ENCODE results near the gene CHST12. TPM values are rescaled to one million over a fixed set of nuclear protein-coding genes. Genes with fewer than 3 reads are reported as not detected.
"Not testable (repeated sequence)": the region's sequence is repeated elsewhere in the genome, so short reads cannot be mapped to it uniquely, and the experiment has no call there.

The CHST12 gene
- total RNA-seq, 2 donors from 2014 or later, result 14.5 to 18.5 TPM

DNA sequence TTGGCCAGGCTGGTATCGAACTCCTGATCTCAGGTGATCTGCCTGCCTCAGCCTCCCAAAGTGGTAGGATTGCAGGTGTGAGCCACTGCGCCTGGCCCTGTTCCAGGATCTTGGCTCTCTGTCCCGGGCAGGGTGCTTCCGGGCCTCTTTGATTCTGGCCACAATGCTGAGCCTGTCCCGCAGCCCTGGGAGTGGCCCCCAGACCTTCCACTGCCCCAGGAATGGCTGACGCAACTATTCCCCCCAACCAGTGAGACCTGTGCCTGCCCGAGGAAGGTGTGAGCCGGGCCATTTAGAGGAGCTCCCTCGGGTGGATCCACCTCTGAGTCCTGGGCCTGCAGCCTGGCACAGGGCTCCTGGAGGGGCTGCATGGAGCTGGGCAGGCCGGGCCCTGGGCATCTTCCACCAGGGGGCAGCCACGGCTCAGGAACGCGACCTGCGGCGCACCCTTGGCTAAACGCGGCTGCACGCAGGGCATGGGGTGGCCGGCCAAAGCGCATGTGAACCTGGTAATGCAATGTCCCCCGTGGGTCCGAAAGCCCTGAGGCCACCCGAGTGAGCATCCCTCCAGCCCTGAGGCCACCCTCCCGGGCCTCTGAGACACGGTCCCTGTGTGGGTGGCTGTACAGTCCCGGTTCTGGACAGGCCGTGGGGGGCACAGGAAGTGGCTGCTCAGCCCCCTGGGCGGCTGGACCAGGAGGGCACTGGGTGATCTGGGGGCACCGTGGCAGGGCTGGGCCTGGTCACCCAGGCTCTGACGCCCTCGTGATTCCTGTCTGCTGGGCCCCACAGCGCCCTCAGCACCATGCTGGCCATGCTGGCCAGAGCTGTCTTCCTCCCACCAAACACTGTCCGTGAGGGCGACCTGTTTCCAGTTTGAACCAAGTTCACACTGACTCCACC is 48.0 kb downstream of the CHST12 start:
- Mint-ChIP-seq H3K4me1 (peaks cover 2% of the 10 kb centered on the region), H3K27me3 (ENCODE audit: insufficient read depth) (peaks cover 2% of the 10 kb centered on the region), H3K36me3 (ENCODE audit: low read depth) (no peaks in the 10 kb centered on the region), H3K4me3 (no peak overlapping the region), H3K9me3 (peaks cover 4% of the 10 kb centered on the region), H3K27ac (peak overlapping the region; percentile 80)
- TF ChIP-seq, protein P1, sequence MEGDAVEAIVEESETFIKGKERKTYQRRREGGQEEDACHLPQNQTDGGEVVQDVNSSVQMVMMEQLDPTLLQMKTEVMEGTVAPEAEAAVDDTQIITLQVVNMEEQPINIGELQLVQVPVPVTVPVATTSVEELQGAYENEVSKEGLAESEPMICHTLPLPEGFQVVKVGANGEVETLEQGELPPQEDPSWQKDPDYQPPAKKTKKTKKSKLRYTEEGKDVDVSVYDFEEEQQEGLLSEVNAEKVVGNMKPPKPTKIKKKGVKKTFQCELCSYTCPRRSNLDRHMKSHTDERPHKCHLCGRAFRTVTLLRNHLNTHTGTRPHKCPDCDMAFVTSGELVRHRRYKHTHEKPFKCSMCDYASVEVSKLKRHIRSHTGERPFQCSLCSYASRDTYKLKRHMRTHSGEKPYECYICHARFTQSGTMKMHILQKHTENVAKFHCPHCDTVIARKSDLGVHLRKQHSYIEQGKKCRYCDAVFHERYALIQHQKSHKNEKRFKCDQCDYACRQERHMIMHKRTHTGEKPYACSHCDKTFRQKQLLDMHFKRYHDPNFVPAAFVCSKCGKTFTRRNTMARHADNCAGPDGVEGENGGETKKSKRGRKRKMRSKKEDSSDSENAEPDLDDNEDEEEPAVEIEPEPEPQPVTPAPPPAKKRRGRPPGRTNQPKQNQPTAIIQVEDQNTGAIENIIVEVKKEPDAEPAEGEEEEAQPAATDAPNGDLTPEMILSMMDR (conservative IDR thresholded peaks at IDR 0.05), result peak; percentile 94
- Histone ChIP-seq H3K36me3 (ENCODE audit: control insufficient read depth, insufficient read depth, low read length) (no peaks in the 10 kb centered on the region), H3K27me3 (ENCODE audit: control insufficient read depth, insufficient read depth, low read length, poor library complexity, severe bottlenecking) (no peaks in the 10 kb centered on the region), H3K9me3 (ENCODE audit: control insufficient read depth, low read length) (no peaks in the 10 kb centered on the region), H3K27ac (ENCODE audit: low read depth, low read length) (no peak overlapping the region), H3K9ac (ENCODE audit: extremely low read depth, low read length, poor library complexity, severe bottlenecking) (no peak overlapping the region), H3K4me3 (ENCODE audit: low read length) (no peak overlapping the region), H3K4me1 (ENCODE audit: control insufficient read depth, insufficient read depth, low read length) (no peaks in the 10 kb centered on the region)
- peak; percentile 96 for DNase-seq
- 33 to 40% methylated on average over 30 to 34 of the region's 34 CpGs for WGBS, 2 experiments (ENCODE audit: insufficient coverage in 1 of 2, insufficient read length in 1 of 2)

DNA sequence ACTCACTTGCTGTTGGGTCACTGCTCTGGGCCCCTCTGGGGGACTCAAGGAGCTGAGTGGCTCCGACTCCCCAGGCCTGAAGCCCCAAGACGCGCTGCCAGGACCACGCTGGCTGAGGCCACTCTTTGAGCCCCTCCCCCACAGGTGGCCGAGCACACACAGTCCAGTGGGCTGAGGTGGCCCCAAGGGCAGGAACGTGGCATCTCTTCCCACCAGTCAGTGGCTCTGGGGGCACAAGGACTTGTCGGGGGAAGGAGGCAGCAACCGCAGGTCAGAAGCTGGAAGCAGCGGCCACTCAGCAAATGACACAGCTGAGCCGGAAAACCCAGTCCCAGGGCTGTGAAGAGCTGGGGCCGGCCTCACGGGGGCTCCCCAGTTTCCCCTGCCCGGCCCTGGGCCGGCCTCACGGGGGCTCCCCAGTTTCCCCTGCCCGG is 48.7 kb downstream of the CHST12 start:
- Histone ChIP-seq H3K9me3 (ENCODE audit: control insufficient read depth, low read length) (no peaks in the 10 kb centered on the region), H3K4me3 (ENCODE audit: low read length) (no peak overlapping the region), H3K9ac (ENCODE audit: extremely low read depth, low read length, poor library complexity, severe bottlenecking) (no peak overlapping the region), H3K27me3 (ENCODE audit: control insufficient read depth, insufficient read depth, low read length, poor library complexity, severe bottlenecking) (no peaks in the 10 kb centered on the region), H3K27ac (ENCODE audit: low read depth, low read length) (no peak overlapping the region), H3K36me3 (ENCODE audit: control insufficient read depth, insufficient read depth, low read length) (no peaks in the 10 kb centered on the region), H3K4me1 (ENCODE audit: control insufficient read depth, insufficient read depth, low read length) (no peaks in the 10 kb centered on the region)
- H3K9me3 Mint-ChIP-seq, result peaks cover 4% of the 10 kb centered on the region
- TF ChIP-seq, protein P1 (conservative IDR thresholded peaks at IDR 0.05), result no peak
- peaks cover 2% of the 10 kb centered on the region for H3K27me3 Mint-ChIP-seq (ENCODE audit: insufficient read depth)
- H3K4me1 Mint-ChIP-seq, result peaks cover 2% of the 10 kb centered on the region
- 77% methylated on average over 15 of the region's 16 CpGs; no CpG with 5 or more reads in 1 of the 2 experiments for WGBS, 2 experiments (ENCODE audit: insufficient coverage in 1 of 2, insufficient read length in 1 of 2)
- H3K27ac Mint-ChIP-seq, result no peak overlapping the region
- no peak overlapping the region for H3K4me3 Mint-ChIP-seq
- H3K36me3 Mint-ChIP-seq (ENCODE audit: low read depth), result no peaks in the 10 kb centered on the region
- peak; percentile 61 for DNase-seq

DNA sequence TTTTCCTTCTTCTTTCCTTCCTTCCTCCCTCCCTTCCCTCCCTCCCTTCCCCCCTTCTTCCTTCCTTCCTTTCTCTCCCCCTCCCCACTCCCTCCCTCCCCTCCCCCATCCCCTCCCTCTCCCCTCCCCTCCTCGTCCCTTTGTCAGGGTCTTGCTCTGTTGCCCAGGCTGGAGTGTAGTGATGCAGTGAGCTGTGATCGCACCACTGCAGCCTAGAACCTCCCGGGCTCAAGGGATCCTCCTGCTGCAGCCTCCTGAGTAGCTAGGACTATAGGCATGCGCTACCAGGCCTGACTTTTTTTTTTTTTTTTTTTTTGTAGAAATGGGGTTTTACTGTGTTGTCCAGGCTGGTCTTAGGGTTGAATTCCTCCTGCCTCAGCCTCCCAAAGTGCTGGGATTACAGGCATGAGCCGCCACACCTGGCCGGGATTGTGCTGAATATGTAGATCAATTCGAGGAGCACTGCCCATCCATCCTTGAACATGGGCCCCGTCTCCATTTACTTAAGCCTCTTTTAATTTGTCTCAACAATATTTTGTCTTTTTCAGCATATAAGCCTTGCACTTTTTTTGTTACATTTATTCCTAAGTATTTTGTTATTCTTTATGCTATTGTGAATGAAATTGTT is 49.3 kb downstream of the CHST12 start:
- Histone ChIP-seq H3K27me3 (ENCODE audit: control insufficient read depth, insufficient read depth, low read length, poor library complexity, severe bottlenecking) (no peaks in the 10 kb centered on the region), H3K4me3 (ENCODE audit: low read length) (no peak overlapping the region), H3K4me1 (ENCODE audit: control insufficient read depth, insufficient read depth, low read length) (no peaks in the 10 kb centered on the region), H3K36me3 (ENCODE audit: control insufficient read depth, insufficient read depth, low read length) (no peaks in the 10 kb centered on the region), H3K27ac (ENCODE audit: low read depth, low read length) (no peak overlapping the region), H3K9me3 (ENCODE audit: control insufficient read depth, low read length) (no peaks in the 10 kb centered on the region), H3K9ac (ENCODE audit: extremely low read depth, low read length, poor library complexity, severe bottlenecking) (no peak overlapping the region)
- Mint-ChIP-seq H3K9me3 (peaks cover 4% of the 10 kb centered on the region), H3K27me3 (ENCODE audit: insufficient read depth) (peaks cover 2% of the 10 kb centered on the region), H3K4me3 (no peak overlapping the region), H3K36me3 (ENCODE audit: low read depth) (no peaks in the 10 kb centered on the region), H3K4me1 (peaks cover 2% of the 10 kb centered on the region), H3K27ac (no peak overlapping the region)
- WGBS, 2 experiments (ENCODE audit: insufficient coverage in 1 of 2, insufficient read length in 1 of 2), result 94 to 95% methylated on average over 5 to 8 of the region's 8 CpGs
- TF ChIP-seq, protein P1 (conservative IDR thresholded peaks at IDR 0.05), result no peak
- DNase-seq, result no peak

DNA sequence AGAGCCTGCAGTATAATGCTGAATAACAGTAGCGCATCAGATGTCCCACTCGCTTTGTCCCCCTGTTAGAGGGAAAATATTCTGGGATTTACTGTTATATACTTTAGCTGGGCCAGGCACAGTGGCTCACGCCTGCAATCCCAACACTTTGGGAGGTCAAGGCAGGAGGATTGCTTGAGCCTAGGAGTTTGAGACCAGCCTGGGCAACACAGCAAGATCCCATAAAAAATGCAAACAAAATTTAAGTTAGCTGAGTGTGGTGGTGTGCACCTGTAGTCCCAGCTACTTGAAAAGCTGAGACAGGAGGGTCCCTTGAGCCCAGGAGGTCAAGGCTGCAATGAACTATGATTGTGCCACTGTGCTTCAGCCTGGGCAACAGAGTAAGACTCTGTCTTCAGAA is 50.4 kb downstream of the CHST12 start:
- not testable (repeated sequence) for H3K9me3 ChIP-seq (ENCODE audit: control insufficient read depth, low read length); DNase-seq; H3K27me3 ChIP-seq (ENCODE audit: control insufficient read depth, insufficient read depth, low read length, poor library complexity, severe bottlenecking); H3K9me3 Mint-ChIP-seq; H3K4me1 ChIP-seq (ENCODE audit: control insufficient read depth, insufficient read depth, low read length); H3K4me3 Mint-ChIP-seq; H3K36me3 Mint-ChIP-seq (ENCODE audit: low read depth); H3K4me3 ChIP-seq (ENCODE audit: low read length); H3K36me3 ChIP-seq (ENCODE audit: control insufficient read depth, insufficient read depth, low read length); H3K4me1 Mint-ChIP-seq; H3K27ac Mint-ChIP-seq; H3K27me3 Mint-ChIP-seq (ENCODE audit: insufficient read depth); H3K9ac ChIP-seq (ENCODE audit: extremely low read depth, low read length, poor library complexity, severe bottlenecking); H3K27ac ChIP-seq (ENCODE audit: low read depth, low read length)
- 94 to 100% methylated on average over 3 of the region's 3 CpGs for WGBS, 2 experiments (ENCODE audit: insufficient coverage in 1 of 2, insufficient read length in 1 of 2)
